WTC11 (cell line): Measurements from ENCODE around the gene SPATS2. TPM values are rescaled to one million over a fixed set of nuclear protein-coding genes. Genes with fewer than 3 reads are reported as not detected.
"Not testable (repeated sequence)": the region's sequence is repeated elsewhere in the genome, so short reads cannot be mapped to it uniquely, and the experiment has no call there.

ENCODE experiments used
- ATAC-seq: fragments of 200-7000 bp; cut with Tn5 transposase; 2 replicates; pipeline ENCODE4 v1.10.0; 2021; ENCODE audit warnings: mild to moderate bottlenecking, moderate library complexity
- CTCF ChIA-PET: fragments of 300-600 bp; sonication (Branson Sonifier 250); formaldehyde crosslinking; loops from one replicate; lab custom pipeline; 2021; ENCODE audit warnings: antibody characterized with exemption; lab: Charles Lee
- POLR2A ChIA-PET: fragments of 350-600 bp; sonication (Branson Sonifier 250); formaldehyde crosslinking; loops from one replicate; lab custom pipeline; 2021; ENCODE audit warnings: antibody characterized with exemption; lab: Charles Lee
- DNase-seq: peaks from one replicate; pipeline ENCODE4 v3.0.0; 2021; ENCODE audit warnings: low spot score
- H3K27ac Mint-ChIP-seq: 2 replicates; pipeline ENCODE4 v1.8.0; 2021; ENCODE audit warnings: mixed read lengths
- H3K27me3 Mint-ChIP-seq: 2 replicates; pipeline ENCODE4 v1.8.0; 2021; ENCODE audit warnings: low read depth, mild to moderate bottlenecking, moderate library complexity, mixed read lengths
- H3K36me3 Mint-ChIP-seq: 2 replicates; pipeline ENCODE4 v1.8.0; 2021; ENCODE audit warnings: mixed read lengths
- H3K4me1 Mint-ChIP-seq: 2 replicates; pipeline ENCODE4 v1.8.0; 2022; ENCODE audit warnings: mixed read lengths
- H3K4me3 Mint-ChIP-seq: 2 replicates; pipeline ENCODE4 v1.8.0; 2021; ENCODE audit warnings: mild to moderate bottlenecking, moderate library complexity, mixed read lengths
- H3K9me3 Mint-ChIP-seq: 2 replicates; pipeline ENCODE4 v1.8.0; 2021; ENCODE audit warnings: mixed read lengths
- ATF3 ChIP-seq: sonication (generic); formaldehyde crosslinking; conservative IDR thresholded peaks from 2 replicates; pipeline ENCODE4 v1.8.1; 2022; ENCODE audit warnings: mild to moderate bottlenecking, missing genetic modification reagents
- ATF6 ChIP-seq: sonication (generic); formaldehyde crosslinking; IDR thresholded peaks from 2 replicates; pipeline ENCODE4 v1.8.1; 2023; ENCODE audit warnings: mild to moderate bottlenecking, missing genetic modification reagents
- CREB1 ChIP-seq: sonication (generic); formaldehyde crosslinking; IDR thresholded peaks from 2 replicates; pipeline ENCODE4 v1.8.0; 2023; ENCODE audit warnings: mild to moderate bottlenecking, missing genetic modification reagents
- ELF4 ChIP-seq: sonication (generic); formaldehyde crosslinking; IDR thresholded peaks from 2 replicates; pipeline ENCODE4 v1.8.1; 2022; ENCODE audit warnings: low read depth, mild to moderate bottlenecking, moderate library complexity, missing genetic modification reagents
- ERG ChIP-seq: fragments of 250-450 bp; sonication (Bioruptor Pico); IDR thresholded peaks from 2 replicates; pipeline ENCODE4 v1.8.0; 2021; ENCODE audit warnings: mild to moderate bottlenecking
- FOXK1 ChIP-seq: sonication (generic); formaldehyde crosslinking; IDR thresholded peaks from 2 replicates; pipeline ENCODE4 v1.8.0; 2022; ENCODE audit warnings: mild to moderate bottlenecking, moderate library complexity, missing genetic modification reagents
- GABPB1 ChIP-seq: sonication (generic); formaldehyde crosslinking; IDR thresholded peaks from 2 replicates; pipeline ENCODE4 v1.8.1; 2023; ENCODE audit warnings: mild to moderate bottlenecking, missing genetic modification reagents
- GTF2I ChIP-seq: fragments of 250-450 bp; sonication (Bioruptor Pico); conservative IDR thresholded peaks from 2 replicates; pipeline ENCODE4 v1.4.0; 2021; ENCODE audit warnings: mild to moderate bottlenecking
- IRF1 ChIP-seq: sonication (generic); formaldehyde crosslinking; IDR thresholded peaks from 2 replicates; pipeline ENCODE4 v1.8.0; 2023; ENCODE audit warnings: missing genetic modification reagents
- NFE2L1 ChIP-seq: sonication (generic); formaldehyde crosslinking; IDR thresholded peaks from 2 replicates; pipeline ENCODE4 v1.8.1; 2023; ENCODE audit warnings: missing genetic modification reagents
- NR1H2 ChIP-seq: sonication (generic); formaldehyde crosslinking; IDR thresholded peaks from 2 replicates; pipeline ENCODE4 v1.9.0; 2021; ENCODE audit warnings: mild to moderate bottlenecking, moderate library complexity, missing genetic modification reagents
- OVOL2 ChIP-seq: fragments of 250-450 bp; sonication (Bioruptor Pico); IDR thresholded peaks from 2 replicates; pipeline ENCODE4 v1.9.0; 2021; ENCODE audit warnings: mild to moderate bottlenecking, borderline replicate concordance
- RORB ChIP-seq: fragments of 250-450 bp; sonication (Bioruptor Pico); IDR thresholded peaks from 2 replicates; pipeline ENCODE4 v1.9.0; 2021; ENCODE audit warnings: mild to moderate bottlenecking
- SMAD3 ChIP-seq: sonication (generic); formaldehyde crosslinking; IDR thresholded peaks from 2 replicates; pipeline ENCODE4 v1.8.0; 2022; ENCODE audit warnings: missing genetic modification reagents, mild to moderate bottlenecking, borderline replicate concordance
- STAT6 ChIP-seq: sonication (generic); formaldehyde crosslinking; conservative IDR thresholded peaks from 2 replicates; pipeline ENCODE4 v1.8.1; 2023; ENCODE audit warnings: mild to moderate bottlenecking, low read depth, missing genetic modification reagents, moderate library complexity
- TEAD1 ChIP-seq: sonication (generic); formaldehyde crosslinking; IDR thresholded peaks from 2 replicates; pipeline ENCODE4 v1.8.0; 2022; ENCODE audit warnings: mild to moderate bottlenecking, missing genetic modification reagents
- TEAD4 ChIP-seq: sonication (generic); formaldehyde crosslinking; IDR thresholded peaks from 2 replicates; pipeline ENCODE4 v1.8.0; 2022; ENCODE audit warnings: mild to moderate bottlenecking, missing genetic modification reagents
- ZBTB43 ChIP-seq: sonication (generic); formaldehyde crosslinking; IDR thresholded peaks from 2 replicates; pipeline ENCODE4 v1.8.1; 2023; ENCODE audit warnings: mild to moderate bottlenecking, missing genetic modification reagents
- ZNF138 ChIP-seq: sonication (generic); formaldehyde crosslinking; conservative IDR thresholded peaks from 2 replicates; pipeline ENCODE4 v1.8.1; 2022; ENCODE audit warnings: mild to moderate bottlenecking, moderate library complexity, missing genetic modification reagents
- ZNF263 ChIP-seq: sonication (generic); formaldehyde crosslinking; IDR thresholded peaks from 2 replicates; pipeline ENCODE4 v1.8.1; 2022; ENCODE audit warnings: low read depth, mild to moderate bottlenecking, moderate library complexity, missing genetic modification reagents
- ZNF671 ChIP-seq: fragments of 250-450 bp; sonication (Bioruptor Pico); IDR thresholded peaks from 2 replicates; pipeline ENCODE4 v1.8.0; 2021; ENCODE audit warnings: mild to moderate bottlenecking
- total RNA-seq: library from RNA; stranded (reverse); gene quantifications from 3 replicates; pipeline ENCODE4 v1.2.3, GENCODE V29; 2021

Gene SPATS2
- total RNA-seq, 1 experiment from 2014 or later, result 25.9 TPM

GRCh38 chr12:49507139-49507538 is 139.9 kb downstream of the SPATS2 start:
- H3K4me1 Mint-ChIP-seq, result no peaks in the 10 kb centered on the region
- DNase-seq, result no peak
- no peak for ATAC-seq
- peaks cover 10% of the 10 kb centered on the region for H3K36me3 Mint-ChIP-seq
- no peak overlapping the region for H3K4me3 Mint-ChIP-seq
- TF ChIP-seq NR1H2 (CRISPR knock-in tag), result no peak
- TF ChIP-seq RORB (CRISPR knock-in tag), result no peak
- no peak for TF ChIP-seq TEAD4 (CRISPR knock-in tag)
- TF ChIP-seq ZNF138 (CRISPR knock-in tag), result no peak
- no peak for TF ChIP-seq ZBTB43 (CRISPR knock-in tag)
- TF ChIP-seq GTF2I (CRISPR knock-in tag), result no peak
- TF ChIP-seq ATF3 (CRISPR knock-in tag), result no peak
- TF ChIP-seq GABPB1, result no peak
- TF ChIP-seq CREB1, result no peak
- TF ChIP-seq STAT6 (CRISPR knock-in tag), result no peak
- TF ChIP-seq ZNF263 (CRISPR knock-in tag), result no peak
- ChIA-PET CTCF (interaction anchor here (1.0 to 1.5 kb wide), 2 partner anchors 155 to 160 kb away, joined by 3 to 4 read pairs; no protein-coding TSS in a partner anchor), POLR2A (no interaction called here)
- H3K27me3 Mint-ChIP-seq, result no peaks in the 10 kb centered on the region
- H3K9me3 Mint-ChIP-seq, result no peaks in the 10 kb centered on the region
- H3K27ac Mint-ChIP-seq, result no peak overlapping the region

GRCh38 chr12:49509681-49510080 is 142.4 kb downstream of the SPATS2 start:
- not testable (repeated sequence) for H3K27me3 Mint-ChIP-seq, H3K9me3 Mint-ChIP-seq, H3K27ac Mint-ChIP-seq, DNase-seq, H3K4me3 Mint-ChIP-seq, H3K4me1 Mint-ChIP-seq, ATAC-seq, H3K36me3 Mint-ChIP-seq
- ChIA-PET POLR2A (interaction anchor here (0.6 kb wide), 1 partner anchor 110 kb away, joined by 3 read pairs; no protein-coding TSS in a partner anchor), CTCF (interaction anchor here (0.7 to 7.1 kb wide), 6 partner anchors 93 to 570 kb away, joined by 3 to 141 read pairs (median 6); no protein-coding TSS in a partner anchor)

- POLR2A ChIA-PET, result interaction anchor here (1.3 kb wide), 1 partner anchor 144 kb away, joined by 3 read pairs; the partner anchor contains the start of gene SPATS2
- H3K27ac Mint-ChIP-seq, result no peak overlapping the region
- H3K9me3 Mint-ChIP-seq, result no peaks in the 10 kb centered on the region
- H3K27me3 Mint-ChIP-seq, result no peaks in the 10 kb centered on the region
- CTCF ChIA-PET, result interaction anchor here (1.1 to 7.1 kb wide), 7 partner anchors 15 to 180 kb away, joined by 3 to 141 read pairs (median 6); partner anchors contain the start of genes DNAJC22 and SPATS2
- H3K4me3 Mint-ChIP-seq, result no peak overlapping the region
- TF ChIP-seq IRF1 (CRISPR knock-in tag), result no peak
- TF ChIP-seq, all 79 proteins: peak for 0
- Mint-ChIP-seq H3K36me3 (no peaks in the 10 kb centered on the region), H3K4me1 (no peaks in the 10 kb centered on the region)
- DNase-seq (no peak), ATAC-seq (no peak)
Measured at GRCh38 chr12:49511410-49511809, 144.1 kb downstream of the SPATS2 start.

GRCh38 chr12:49512546-49512945 is 145.3 kb downstream of the SPATS2 start:
- H3K27me3 Mint-ChIP-seq, result no peaks in the 10 kb centered on the region
- H3K36me3 Mint-ChIP-seq, result no peaks in the 10 kb centered on the region
- no peak overlapping the region for H3K4me3 Mint-ChIP-seq
- H3K9me3 Mint-ChIP-seq, result no peaks in the 10 kb centered on the region
- H3K27ac Mint-ChIP-seq, result no peak overlapping the region
- ChIA-PET CTCF (interaction anchor here (0.9 to 7.1 kb wide), 5 partner anchors 146 to 224 kb away, joined by 3 to 141 read pairs (median 24); partner anchors contain the start of genes DNAJC22 and SPATS2), POLR2A (interaction anchor here (1.3 kb wide), 1 partner anchor 146 kb away, joined by 3 read pairs; the partner anchor contains the start of gene SPATS2)
- H3K4me1 Mint-ChIP-seq, result no peaks in the 10 kb centered on the region
- ATAC-seq (no peak), DNase-seq (no peak)
- TF ChIP-seq OVOL2 (CRISPR knock-in tag), result no peak
- TF ChIP-seq NFE2L1 (CRISPR knock-in tag), result no peak
- no peak for TF ChIP-seq ZNF671 (CRISPR knock-in tag)
- TF ChIP-seq TEAD1, result no peak
- no peak for TF ChIP-seq ATF3 (CRISPR knock-in tag)
- no peak for TF ChIP-seq ERG (CRISPR knock-in tag)
- no peak for TF ChIP-seq ELF4 (CRISPR knock-in tag)
- no peak for TF ChIP-seq ATF6 (CRISPR knock-in tag)
- no peak for TF ChIP-seq FOXK1 (CRISPR knock-in tag)
- no peak for TF ChIP-seq SMAD3 (CRISPR knock-in tag)
